Activated naive CD4-positive, alpha-beta T cell treated with Interleukin-2 at 50 U/mL for 16 hours (primary cell): ENCODE data around the gene YES1.
"Not testable (repeated sequence)": the region's sequence is repeated elsewhere in the genome, so short reads cannot be mapped to it uniquely, and the experiment has no call there.

Experiments
- DNase-seq: peaks from one replicate; pipeline ENCODE4 v3.0.0-alpha.2; 2020

YES1 gene

GRCh38 chr18:778194-778927 is 33.7 kb downstream of the YES1 start:
- DNase-seq: no peak

GRCh38 chr18:777021-777420 is 35.0 kb downstream of the YES1 start:
- DNase-seq: no peak

- DNase-seq: not testable (repeated sequence)
Observed at GRCh38 chr18:776044-776443, 36.0 kb downstream of the YES1 start.

GRCh38 chr18:774811-775210 is 37.2 kb downstream of the YES1 start:
- no peak for DNase-seq

- no peak for DNase-seq
Observed at GRCh38 chr18:773980-774624, 37.9 kb downstream of the YES1 start.

- DNase-seq: no peak
Observed at GRCh38 chr18:770583-770961, 41.5 kb downstream of the YES1 start.

- no peak for DNase-seq
Observed at GRCh38 chr18:767961-768360, 44.1 kb downstream of the YES1 start.

- no peak for DNase-seq
Observed at GRCh38 chr18:767084-767882, 44.8 kb downstream of the YES1 start.

- no peak for DNase-seq
Observed at GRCh38 chr18:766550-766860, 45.5 kb downstream of the YES1 start.

- DNase-seq: no peak
Observed at GRCh38 chr18:765764-766549, 46.1 kb downstream of the YES1 start.

- DNase-seq: not testable (repeated sequence)
Observed at GRCh38 chr18:759864-760263, 52.2 kb downstream of the YES1 start.

- DNase-seq: no peak
Observed at GRCh38 chr18:755506-755905, 56.5 kb downstream of the YES1 start.

- no peak for DNase-seq
Observed at GRCh38 chr18:754656-755055, 57.4 kb downstream of the YES1 start.

- no peak for DNase-seq
Observed at GRCh38 chr18:750456-750855, 61.6 kb downstream of the YES1 start.

GRCh38 chr18:744832-745597 is 67.0 kb downstream of the YES1 start:
- no peak for DNase-seq

GRCh38 chr18:741931-742512 is 70.0 kb downstream of the YES1 start:
- DNase-seq: no peak

- no peak for DNase-seq
Observed at GRCh38 chr18:732371-732770, 79.7 kb downstream of the YES1 start.

- no peak for DNase-seq
Observed at GRCh38 chr18:731185-731584, 80.9 kb downstream of the YES1 start.

GRCh38 chr18:730692-731091 is 81.3 kb downstream of the YES1 start:
- no peak for DNase-seq

- DNase-seq: not testable (repeated sequence)
Observed at GRCh38 chr18:730120-730519, 81.9 kb downstream of the YES1 start.

- no peak for DNase-seq
Observed at GRCh38 chr18:725646-726045, 86.4 kb downstream of the YES1 start.

GRCh38 chr18:723541-724080 is 88.4 kb downstream of the YES1 start:
- no peak for DNase-seq
